ENCODE results near the gene SLC35G6.

Gene SLC35G6

DNA sequence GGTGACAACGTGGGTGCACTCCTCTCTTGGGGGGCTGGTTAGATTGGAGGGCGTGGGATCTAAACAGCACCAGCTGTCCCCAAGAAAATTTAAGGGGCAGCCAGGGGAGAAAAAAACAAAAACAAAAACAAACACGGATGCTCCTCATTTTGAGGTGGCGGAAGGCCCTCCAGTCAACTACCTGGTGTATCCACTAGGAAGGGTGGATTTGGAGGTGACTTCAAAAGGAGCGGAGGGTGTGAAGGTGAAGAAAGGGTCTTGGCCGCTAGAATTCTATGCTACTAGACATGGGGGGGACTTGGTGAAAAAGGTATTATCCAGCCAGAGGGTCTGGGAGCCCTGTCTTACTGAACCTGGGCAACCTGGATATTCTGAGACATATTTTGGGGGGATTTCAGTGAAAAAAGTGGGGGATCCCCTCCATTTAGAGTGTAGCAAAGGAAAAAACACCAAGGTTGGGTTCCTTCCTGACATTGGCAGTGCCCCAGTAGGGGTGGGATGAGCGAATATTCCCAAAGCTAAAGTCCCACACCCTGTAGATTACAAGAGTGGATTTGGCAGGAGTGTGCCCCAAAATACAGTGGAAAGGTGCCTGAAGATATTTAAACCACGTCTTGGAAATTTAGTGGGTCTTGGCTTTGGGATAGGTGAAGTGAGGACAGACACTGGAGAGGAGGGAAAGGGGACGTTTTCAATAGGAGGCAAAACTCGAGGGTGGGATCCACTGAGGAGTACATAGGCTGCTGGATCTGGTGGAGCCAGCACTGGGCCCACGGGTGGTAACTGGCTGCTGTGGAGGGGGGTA, 42.4 kb upstream of the SLC35G6 start:
- TF ChIP-seq, protein P1, sequence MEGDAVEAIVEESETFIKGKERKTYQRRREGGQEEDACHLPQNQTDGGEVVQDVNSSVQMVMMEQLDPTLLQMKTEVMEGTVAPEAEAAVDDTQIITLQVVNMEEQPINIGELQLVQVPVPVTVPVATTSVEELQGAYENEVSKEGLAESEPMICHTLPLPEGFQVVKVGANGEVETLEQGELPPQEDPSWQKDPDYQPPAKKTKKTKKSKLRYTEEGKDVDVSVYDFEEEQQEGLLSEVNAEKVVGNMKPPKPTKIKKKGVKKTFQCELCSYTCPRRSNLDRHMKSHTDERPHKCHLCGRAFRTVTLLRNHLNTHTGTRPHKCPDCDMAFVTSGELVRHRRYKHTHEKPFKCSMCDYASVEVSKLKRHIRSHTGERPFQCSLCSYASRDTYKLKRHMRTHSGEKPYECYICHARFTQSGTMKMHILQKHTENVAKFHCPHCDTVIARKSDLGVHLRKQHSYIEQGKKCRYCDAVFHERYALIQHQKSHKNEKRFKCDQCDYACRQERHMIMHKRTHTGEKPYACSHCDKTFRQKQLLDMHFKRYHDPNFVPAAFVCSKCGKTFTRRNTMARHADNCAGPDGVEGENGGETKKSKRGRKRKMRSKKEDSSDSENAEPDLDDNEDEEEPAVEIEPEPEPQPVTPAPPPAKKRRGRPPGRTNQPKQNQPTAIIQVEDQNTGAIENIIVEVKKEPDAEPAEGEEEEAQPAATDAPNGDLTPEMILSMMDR (IDR thresholded peaks at IDR 0.05; ENCODE audit: insufficient read depth, missing control alignments) = no peak
- DNase-seq (ENCODE audit: insufficient read length, low spot score) = no peak
- no peak for FAIRE-seq

DNA sequence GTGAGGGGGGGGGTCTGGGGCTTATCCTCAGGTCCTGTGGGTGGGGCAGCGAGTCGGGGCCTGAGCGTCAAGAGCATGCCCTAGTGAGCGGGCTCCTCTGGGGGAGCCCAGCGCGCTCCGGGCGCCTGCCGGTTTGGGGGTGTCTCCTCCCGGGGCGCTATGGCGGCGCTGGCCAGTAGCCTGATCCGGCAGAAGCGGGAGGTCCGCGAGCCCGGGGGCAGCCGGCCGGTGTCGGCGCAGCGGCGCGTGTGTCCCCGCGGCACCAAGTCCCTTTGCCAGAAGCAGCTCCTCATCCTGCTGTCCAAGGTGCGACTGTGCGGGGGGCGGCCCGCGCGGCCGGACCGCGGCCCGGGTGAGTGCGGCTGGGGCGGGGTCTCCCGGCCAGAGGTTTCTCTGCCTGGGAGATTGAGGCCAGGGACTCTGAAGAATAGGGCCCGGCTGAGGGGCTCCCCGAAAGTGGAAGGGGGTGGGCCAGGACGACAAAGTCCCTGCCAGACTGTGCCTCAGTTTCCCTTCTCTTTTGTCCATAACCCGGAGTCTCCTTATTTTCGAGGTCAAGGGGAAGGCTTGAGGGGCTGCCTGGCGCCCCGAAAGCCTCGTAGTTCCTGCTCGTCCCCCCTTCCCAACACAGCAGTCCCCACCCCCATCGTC, 41.7 kb upstream of the SLC35G6 start, which contains the start of gene FGF11:
TSS of gene FGF11 (plus strand) at position 51 of the 651 bp plus-strand sequence. CDS start at position 160, 109 bp downstream.
- DNase-seq (ENCODE audit: insufficient read length, low spot score) = no peak
- TF ChIP-seq, protein P1 (IDR thresholded peaks at IDR 0.05; ENCODE audit: insufficient read depth, missing control alignments) = no peak
- FAIRE-seq = no peak

DNA sequence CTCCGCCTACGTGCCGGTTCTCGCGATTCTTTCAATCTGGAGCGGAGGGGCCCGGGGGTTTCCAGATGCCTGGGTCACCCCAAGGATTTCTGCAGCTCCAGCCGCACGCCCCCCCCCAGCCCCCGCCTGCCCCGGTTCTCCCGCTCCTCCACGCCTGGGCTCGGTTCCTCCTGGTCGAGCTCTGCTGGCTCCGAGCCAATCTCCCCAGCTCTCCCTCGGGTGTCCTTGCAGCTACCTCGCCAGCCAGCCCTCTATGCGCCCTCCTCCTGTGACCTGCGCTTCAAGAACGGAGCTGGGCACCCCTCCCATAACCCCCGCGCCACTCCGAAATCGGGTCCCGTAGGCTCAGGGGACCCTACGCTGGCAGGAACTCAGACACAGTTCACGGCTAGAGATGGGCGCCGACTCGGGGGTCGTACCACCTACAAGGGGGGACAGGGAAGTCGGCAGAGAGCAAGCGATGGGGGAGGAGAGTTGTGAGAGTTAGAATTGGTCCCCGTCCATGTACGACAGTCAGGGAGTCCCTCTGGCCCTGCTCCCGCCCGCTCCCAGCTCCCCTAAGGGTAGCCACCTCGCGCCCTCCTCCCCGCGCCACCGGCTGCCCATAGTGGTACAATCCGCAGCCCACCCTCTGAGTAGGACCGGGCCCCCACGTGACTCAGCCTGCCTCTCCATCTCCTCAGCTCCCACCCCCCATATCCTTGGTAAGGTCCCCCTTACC, 41.0 kb upstream of the SLC35G6 start:
- TF ChIP-seq, protein P1 (IDR thresholded peaks at IDR 0.05; ENCODE audit: insufficient read depth, missing control alignments) = no peak
- no peak for FAIRE-seq
- peak; percentile 60 for DNase-seq (ENCODE audit: insufficient read length, low spot score)

DNA sequence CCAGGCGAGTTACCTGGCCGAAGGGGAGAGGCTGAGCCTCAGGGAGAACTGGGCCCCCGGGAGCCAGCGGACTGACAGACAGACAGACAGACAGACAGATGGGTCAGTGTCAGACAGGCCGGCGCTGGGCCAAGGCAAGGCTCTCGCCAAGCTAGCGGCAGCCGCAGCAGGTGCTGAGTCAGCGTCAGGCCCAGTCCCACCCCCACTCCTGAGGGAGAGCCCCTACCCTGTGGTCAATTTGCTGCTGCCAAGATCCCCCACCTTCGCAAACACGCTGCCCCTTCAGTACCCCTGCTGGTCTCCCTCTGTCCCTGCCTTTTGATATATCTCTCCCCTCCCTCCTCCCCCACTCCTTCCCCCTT, 40.4 kb upstream of the SLC35G6 start:
- FAIRE-seq (no peak), DNase-seq (ENCODE audit: insufficient read length, low spot score) (no peak)
- TF ChIP-seq, protein P1 (IDR thresholded peaks at IDR 0.05; ENCODE audit: insufficient read depth, missing control alignments) = no peak

DNA sequence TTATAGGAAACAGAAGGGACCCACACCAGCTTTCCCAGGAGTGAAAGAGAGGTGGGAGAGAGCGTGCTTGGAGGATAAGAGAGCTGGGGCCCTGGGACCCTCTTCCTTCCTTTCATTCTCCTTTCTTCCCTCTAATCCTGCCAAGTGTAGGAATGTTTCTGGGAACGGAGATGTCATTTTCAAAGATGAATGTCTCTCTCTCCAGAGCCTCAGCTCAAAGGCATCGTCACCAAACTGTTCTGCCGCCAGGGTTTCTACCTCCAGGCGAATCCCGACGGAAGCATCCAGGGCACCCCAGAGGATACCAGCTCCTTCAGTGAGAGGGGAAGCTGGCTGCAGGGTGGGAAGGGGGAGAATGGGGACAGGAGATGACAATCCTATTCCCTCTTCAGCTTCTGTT, 40.0 kb upstream of the SLC35G6 start:
- TF ChIP-seq, protein P1 (IDR thresholded peaks at IDR 0.05; ENCODE audit: insufficient read depth, missing control alignments) = no peak
- DNase-seq (ENCODE audit: insufficient read length, low spot score) (no peak), FAIRE-seq (no peak)

DNA sequence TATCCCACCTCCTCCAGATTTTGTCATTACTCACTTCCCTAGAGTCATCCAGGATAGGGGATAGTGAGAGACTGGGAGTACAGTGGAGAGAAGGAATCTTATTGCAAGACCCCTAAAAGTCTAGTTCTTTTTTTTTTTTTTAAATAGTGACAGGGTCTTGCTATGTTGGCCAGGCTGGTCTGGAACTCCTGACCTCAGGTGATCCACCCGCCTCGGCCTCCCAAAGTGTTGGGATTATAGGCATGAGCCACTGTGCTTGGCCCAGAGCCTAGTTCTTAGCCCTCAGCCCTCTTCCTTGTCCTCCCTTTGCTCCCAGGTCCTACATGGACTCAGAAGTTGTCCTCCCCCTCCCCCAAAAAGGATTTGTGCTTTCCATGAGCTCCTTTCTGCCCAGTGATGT, 39.1 kb upstream of the SLC35G6 start:
- FAIRE-seq (no peak), DNase-seq (ENCODE audit: insufficient read length, low spot score) (no peak)
- TF ChIP-seq, protein P1 (IDR thresholded peaks at IDR 0.05; ENCODE audit: insufficient read depth, missing control alignments) = no peak
